Activated CD8-positive, alpha-beta T cell treated with anti-CD3 and anti-CD28 coated beads, Interleukin-2, amount 10 ng/mL, durations not matched to agents 7 days and 5 days (primary cell): Measurements from ENCODE around the gene SCLT1. TPM values are rescaled to one million over a fixed set of nuclear protein-coding genes. Genes with fewer than 3 reads are reported as not detected.
"Not testable (repeated sequence)": the region's sequence is repeated elsewhere in the genome, so short reads cannot be mapped to it uniquely, and the experiment has no call there.

ENCODE experiments used
- ATAC-seq: fragments of 150-1000 bp; cut with Tn5 transposase; one replicate; pipeline ENCODE4 v1.10.0; 2021; ENCODE audit warnings: moderate library complexity
- CTCF ChIA-PET: fragments of 350-600 bp; sonication (Branson Sonifier 250); formaldehyde crosslinking; loops from one replicate; lab custom pipeline; 2021; ENCODE audit warnings: antibody characterized with exemption; lab: Charles Lee
- POLR2A ChIA-PET: fragments of 350-600 bp; sonication (Branson Sonifier 250); formaldehyde crosslinking; loops from one replicate; lab custom pipeline; 2021; ENCODE audit warnings: antibody characterized with exemption; lab: Charles Lee
- DNase-seq: peaks from one replicate; pipeline ENCODE4 v3.0.0-alpha.2; 2020
- H3K27ac Mint-ChIP-seq: one replicate; pipeline ENCODE4 v1.8.0; 2021; ENCODE audit warnings: mild to moderate bottlenecking, mixed read lengths
- H3K27me3 Mint-ChIP-seq: one replicate; pipeline ENCODE4 v1.8.0; 2021; ENCODE audit warnings: low read depth, mixed read lengths
- H3K36me3 Mint-ChIP-seq: one replicate; pipeline ENCODE4 v1.8.0; 2021; ENCODE audit warnings: low read depth, mixed read lengths
- H3K4me1 Mint-ChIP-seq: one replicate; pipeline ENCODE4 v1.8.0; 2021; ENCODE audit warnings: low read depth, mixed read lengths
- H3K4me3 Mint-ChIP-seq: one replicate; pipeline ENCODE4 v1.8.0; 2021; ENCODE audit warnings: mild to moderate bottlenecking, mixed read lengths
- H3K9me3 Mint-ChIP-seq: one replicate; pipeline ENCODE4 v1.8.0; 2022; ENCODE audit warnings: mixed read lengths; ENCODE audit not compliant: insufficient read depth
- total RNA-seq, 2 experiments: library from RNA; stranded (reverse); gene quantifications; one replicate each; pipeline ENCODE4 v1.2.3, GENCODE V29; 2021

The SCLT1 gene
- 10 to 100 TPM; 36.0 to 37.7 TPM for total RNA-seq

DNA sequence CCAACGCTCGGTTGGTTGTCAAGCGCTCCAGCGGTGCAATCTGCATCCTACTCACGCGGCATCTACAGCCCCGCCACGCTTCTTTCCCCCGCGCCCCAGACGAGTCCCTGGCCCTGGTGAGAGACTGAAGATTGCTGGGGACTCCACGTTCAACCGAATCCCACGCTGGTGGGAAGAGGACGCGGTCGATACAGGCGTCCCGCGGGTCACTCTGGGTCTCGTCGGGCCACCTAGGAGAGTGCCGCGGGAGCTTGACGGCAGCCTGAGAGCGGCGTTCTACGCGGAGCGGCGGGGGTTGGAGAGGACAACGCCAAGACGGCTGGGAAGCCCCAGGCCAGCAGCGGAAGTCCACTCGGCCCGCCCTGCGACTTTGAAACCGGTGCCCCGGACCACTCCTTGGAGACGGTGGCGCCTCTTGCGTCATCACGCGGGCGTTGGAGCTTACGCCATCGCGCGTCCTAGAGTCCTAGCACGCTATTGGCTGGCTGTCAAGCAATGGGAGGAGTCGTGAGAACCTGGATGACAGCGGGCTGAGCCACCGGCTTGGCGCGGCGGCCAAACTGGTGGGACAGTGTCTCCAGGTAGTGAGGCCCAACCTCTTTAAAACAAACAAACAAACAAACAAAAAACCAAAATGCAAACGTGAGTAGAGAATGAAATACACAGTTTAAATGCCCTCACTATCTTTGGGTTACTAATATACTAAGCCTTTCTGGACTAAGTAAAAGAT is at the start of gene SCLT1:
Gene SCLT1 (minus strand): TSS at position 349 of the 730 bp plus-strand sequence. CDS start 436 bp downstream, outside the sequence.
- CTCF ChIA-PET = interaction anchor here (1.0 to 1.7 kb wide), 5 partner anchors 19 to 548 kb away, joined by 3 to 7 read pairs (median 3); no protein-coding TSS in a partner anchor

DNA sequence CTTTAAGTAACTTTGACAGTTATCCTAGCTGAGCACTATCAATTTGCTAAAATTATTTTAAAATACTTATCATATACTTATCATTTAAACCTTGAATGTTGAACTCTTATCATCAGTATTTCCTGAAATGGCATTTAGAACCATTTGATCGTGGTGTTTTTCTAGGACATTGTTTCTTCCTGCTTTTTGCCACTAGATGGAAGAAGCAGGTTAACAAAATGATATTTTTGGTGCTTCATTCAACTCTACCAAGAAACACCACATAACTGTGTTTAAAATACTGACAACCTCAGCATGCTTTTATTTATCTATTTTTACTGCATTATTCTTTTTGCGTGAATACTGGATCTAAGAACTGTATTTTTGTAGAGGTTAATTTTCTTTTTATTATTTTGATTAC is 47.2 kb upstream of the SCLT1 start:
- H3K27me3 Mint-ChIP-seq = peaks cover 19% of the 10 kb centered on the region
- DNase-seq = no peak
- H3K4me3 Mint-ChIP-seq = no peak overlapping the region
- ChIA-PET CTCF (no interaction called here), POLR2A (no interaction called here)
- H3K27ac Mint-ChIP-seq = no peak overlapping the region
- no peaks in the 10 kb centered on the region for H3K4me1 Mint-ChIP-seq
- no peaks in the 10 kb centered on the region for H3K36me3 Mint-ChIP-seq
- no peaks in the 10 kb centered on the region for H3K9me3 Mint-ChIP-seq
- no peak for ATAC-seq

More for the DNA sequence above, at the start of gene SCLT1:
- H3K4me1 Mint-ChIP-seq = peaks cover 45% of the 10 kb centered on the region
- peaks cover 18% of the 10 kb centered on the region for H3K36me3 Mint-ChIP-seq
- no peaks in the 10 kb centered on the region for H3K9me3 Mint-ChIP-seq
- DNase-seq = peak; percentile 98
- no peaks in the 10 kb centered on the region for H3K27me3 Mint-ChIP-seq
- peak within 1 kb of the TSS; percentile 46 for H3K27ac Mint-ChIP-seq
- POLR2A ChIA-PET = interaction anchor here (1.0 to 3.1 kb wide), 14 partner anchors 10 to 1129 kb away, joined by 3 to 47 read pairs (median 5); partner anchors contain the start of genes ABHD18, JADE1 and MFSD8
- no peak within 1 kb of the TSS for H3K4me3 Mint-ChIP-seq
- ATAC-seq = peak; percentile 95

DNA sequence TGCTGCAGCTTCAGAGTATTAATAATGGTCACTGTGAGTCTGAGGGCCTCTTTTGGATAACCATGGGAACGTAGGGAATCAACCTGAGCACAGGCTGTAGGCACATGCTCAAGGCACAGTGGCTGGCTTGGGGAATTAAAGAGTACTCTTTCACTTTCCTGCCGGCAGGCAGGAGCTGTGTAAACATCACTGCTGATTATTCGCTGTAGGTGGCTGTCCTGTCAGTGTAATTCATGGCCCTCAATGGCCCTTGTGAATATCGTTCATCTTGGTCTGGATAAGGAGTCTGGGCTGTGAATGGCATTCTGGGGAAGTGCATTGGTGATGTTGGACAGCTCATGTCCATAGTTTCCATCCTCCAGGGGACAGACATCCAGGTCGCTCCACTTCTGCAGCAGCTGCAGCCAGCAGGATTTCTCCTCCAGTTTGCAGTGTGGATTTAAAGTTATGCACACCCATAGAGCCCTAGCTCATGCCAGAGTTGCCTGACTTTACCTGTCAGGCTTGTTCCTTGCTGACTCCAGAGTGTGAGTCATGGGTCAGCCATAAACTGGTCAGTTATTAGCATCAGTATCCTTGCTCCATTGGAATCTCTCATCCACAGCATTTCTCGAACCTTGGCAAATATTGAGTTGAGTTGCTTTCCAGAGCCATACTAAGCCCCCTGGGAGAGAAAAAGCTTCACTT is 45.6 kb upstream of the SCLT1 start:
- Mint-ChIP-seq H3K36me3 (no peaks in the 10 kb centered on the region), H3K9me3 (no peaks in the 10 kb centered on the region), H3K4me3 (no peak overlapping the region), H3K4me1 (no peaks in the 10 kb centered on the region), H3K27me3 (peaks cover 14% of the 10 kb centered on the region), H3K27ac (no peak overlapping the region)
- DNase-seq (no peak), ATAC-seq (no peak)
- ChIA-PET CTCF (no interaction called here), POLR2A (no interaction called here)

DNA sequence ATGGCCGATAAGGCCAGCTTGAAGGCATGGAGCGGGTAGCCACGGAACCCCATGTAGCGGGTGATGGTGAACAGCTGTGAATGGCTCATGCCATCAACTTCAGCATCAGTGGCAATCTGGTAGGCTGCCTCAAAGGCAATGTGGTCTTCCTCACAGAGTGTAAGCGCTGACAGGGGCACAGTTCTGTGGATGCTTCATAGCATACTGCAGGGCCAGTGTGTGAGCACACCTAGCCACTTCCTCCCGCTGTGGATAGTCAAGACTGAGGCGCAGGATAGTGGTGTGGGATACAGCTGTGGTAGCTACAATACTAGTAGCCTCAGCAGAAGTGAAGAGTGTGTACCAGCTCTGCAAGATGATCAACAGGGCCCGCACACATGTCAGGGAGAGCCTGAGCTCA is 43.1 kb upstream of the SCLT1 start:
- ChIA-PET POLR2A (no interaction called here), CTCF (no interaction called here)

DNA sequence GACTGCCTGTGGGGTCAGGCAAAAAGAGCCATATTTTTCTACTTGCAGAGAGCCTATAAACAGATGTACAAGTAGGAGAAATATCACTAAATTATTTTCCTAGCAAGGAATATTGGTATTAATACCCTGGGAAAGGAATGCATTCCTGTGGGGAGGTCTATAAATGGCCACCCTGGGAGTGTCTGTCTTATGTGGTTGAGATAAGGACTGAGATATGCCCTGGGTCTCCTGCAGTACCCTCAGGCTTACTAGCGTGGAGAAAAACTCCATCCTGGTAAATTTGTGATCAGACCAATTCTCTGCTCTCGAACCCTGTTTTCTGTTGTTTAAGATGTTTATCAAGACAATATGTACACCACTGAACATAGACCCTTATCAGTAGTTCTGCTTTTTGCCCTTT is 38.0 kb upstream of the SCLT1 start:
- H3K4me3 Mint-ChIP-seq = no peak overlapping the region

More for the DNA sequence above, 43.1 kb upstream of the SCLT1 start:
- H3K27ac Mint-ChIP-seq = no peak overlapping the region
- no peaks in the 10 kb centered on the region for H3K9me3 Mint-ChIP-seq
- H3K27me3 Mint-ChIP-seq = peaks cover 4% of the 10 kb centered on the region
- no peaks in the 10 kb centered on the region for H3K36me3 Mint-ChIP-seq
- H3K4me3 Mint-ChIP-seq = no peak overlapping the region
- DNase-seq = no peak
- no peak for ATAC-seq
- H3K4me1 Mint-ChIP-seq = no peaks in the 10 kb centered on the region

DNA sequence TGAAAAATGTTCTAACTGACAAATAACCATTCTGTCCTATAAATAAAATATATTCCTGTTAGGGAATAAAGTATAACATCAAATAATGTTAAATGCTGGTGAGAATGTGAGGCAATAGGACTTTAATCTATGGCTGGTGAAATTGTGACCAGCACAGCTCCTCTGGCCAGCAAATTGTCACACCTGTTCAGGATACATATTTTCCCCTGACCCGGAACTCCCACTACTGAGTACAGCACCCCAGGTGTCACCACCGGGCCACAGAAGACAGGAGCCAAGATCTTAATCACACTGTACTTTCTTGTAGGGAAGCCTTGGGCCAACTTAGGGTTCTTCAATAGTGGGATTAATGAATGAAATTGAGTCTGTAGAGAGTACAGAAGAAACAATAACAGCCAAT is 35.8 kb upstream of the SCLT1 start:
- H3K27me3 Mint-ChIP-seq = no peaks in the 10 kb centered on the region
- no peaks in the 10 kb centered on the region for H3K4me1 Mint-ChIP-seq
- H3K36me3 Mint-ChIP-seq = no peaks in the 10 kb centered on the region
- no peak for ATAC-seq
- no peak overlapping the region for H3K27ac Mint-ChIP-seq
- CTCF ChIA-PET = no interaction called here
- POLR2A ChIA-PET = no interaction called here
- H3K4me3 Mint-ChIP-seq = no peak overlapping the region
- no peak for DNase-seq
- no peaks in the 10 kb centered on the region for H3K9me3 Mint-ChIP-seq

More for the DNA sequence above, 38.0 kb upstream of the SCLT1 start:
- Mint-ChIP-seq H3K36me3 (no peaks in the 10 kb centered on the region), H3K27me3 (no peaks in the 10 kb centered on the region), H3K4me1 (no peaks in the 10 kb centered on the region), H3K9me3 (no peaks in the 10 kb centered on the region), H3K27ac (no peak overlapping the region)
- DNase-seq (no peak), ATAC-seq (no peak)
- POLR2A ChIA-PET = no interaction called here
- CTCF ChIA-PET = no interaction called here

DNA sequence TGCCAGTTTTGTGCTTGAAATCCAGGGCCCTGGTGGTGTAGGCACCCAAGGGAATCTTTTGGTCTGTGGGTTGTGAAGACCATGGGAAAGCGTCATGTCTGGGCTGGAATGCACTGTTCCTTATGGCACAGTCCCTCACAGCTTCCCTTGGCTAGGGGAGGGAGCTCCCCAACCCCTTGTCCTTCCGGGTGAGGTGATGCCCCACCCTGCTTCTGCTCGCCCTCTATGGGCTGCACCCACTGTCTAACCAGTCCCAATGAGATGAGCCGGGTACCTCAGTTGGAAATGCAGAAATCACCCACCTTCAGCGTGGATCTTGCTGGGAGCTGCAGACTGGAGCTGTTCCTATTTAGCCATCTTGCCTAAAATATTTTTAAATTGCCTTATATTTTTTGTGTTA is 33.3 kb upstream of the SCLT1 start:
- ATAC-seq, H3K4me1 Mint-ChIP-seq, H3K9me3 Mint-ChIP-seq, H3K27ac Mint-ChIP-seq, POLR2A ChIA-PET, H3K27me3 Mint-ChIP-seq, H3K36me3 Mint-ChIP-seq, CTCF ChIA-PET, H3K4me3 Mint-ChIP-seq, DNase-seq: not testable (repeated sequence)

DNA sequence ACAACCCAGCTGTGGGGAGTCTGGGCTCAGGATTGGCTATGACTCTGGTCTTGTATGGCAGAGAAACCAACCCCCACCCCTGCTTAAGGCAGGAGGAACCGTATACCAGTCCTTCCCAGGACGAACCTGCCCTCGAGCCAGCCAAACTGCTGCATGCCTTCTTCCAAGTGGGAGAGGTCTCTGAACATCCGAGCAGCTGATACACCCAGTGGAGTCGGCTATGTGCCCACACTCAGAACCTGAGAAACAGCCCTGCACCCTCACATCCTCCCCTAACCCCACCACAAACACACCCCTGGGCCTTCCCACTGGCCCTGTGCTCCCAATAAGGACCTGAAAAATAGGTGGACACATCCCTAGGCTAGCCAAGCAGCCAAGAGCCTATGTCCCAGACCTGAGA is 24.4 kb upstream of the SCLT1 start:
- POLR2A ChIA-PET = no interaction called here
- no peaks in the 10 kb centered on the region for H3K4me1 Mint-ChIP-seq
- H3K27me3 Mint-ChIP-seq = peaks cover 2% of the 10 kb centered on the region
- H3K36me3 Mint-ChIP-seq = no peaks in the 10 kb centered on the region
- no peaks in the 10 kb centered on the region for H3K9me3 Mint-ChIP-seq
- no peak overlapping the region for H3K4me3 Mint-ChIP-seq
- no peak overlapping the region for H3K27ac Mint-ChIP-seq
- ATAC-seq (no peak), DNase-seq (no peak)
- CTCF ChIA-PET = no interaction called here

DNA sequence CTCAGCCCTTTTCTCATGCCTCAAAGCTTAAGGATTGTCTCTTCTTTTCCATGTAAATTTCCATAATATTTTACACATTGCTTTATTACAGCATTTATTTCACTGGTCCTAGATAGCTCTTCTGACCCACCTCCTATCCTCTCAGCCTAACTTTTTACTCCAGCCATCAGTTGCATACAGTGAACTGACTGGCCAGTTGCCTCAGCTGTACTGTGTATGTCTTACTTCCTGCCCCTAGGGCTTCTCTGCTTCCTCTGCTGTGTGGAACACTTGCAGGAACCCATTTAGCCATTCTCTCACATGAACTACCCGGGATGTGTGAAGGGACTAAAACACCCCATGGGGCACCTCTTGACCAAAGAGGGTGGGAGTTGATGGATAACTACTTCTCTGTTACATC is 20.6 kb upstream of the SCLT1 start:
- Mint-ChIP-seq H3K4me3 (no peak overlapping the region), H3K27me3 (peaks cover 2% of the 10 kb centered on the region), H3K9me3 (no peaks in the 10 kb centered on the region), H3K36me3 (peaks cover 14% of the 10 kb centered on the region), H3K27ac (no peak overlapping the region), H3K4me1 (no peaks in the 10 kb centered on the region)
- ChIA-PET CTCF (no interaction called here), POLR2A (no interaction called here)
- no peak for DNase-seq
- ATAC-seq = no peak

DNA sequence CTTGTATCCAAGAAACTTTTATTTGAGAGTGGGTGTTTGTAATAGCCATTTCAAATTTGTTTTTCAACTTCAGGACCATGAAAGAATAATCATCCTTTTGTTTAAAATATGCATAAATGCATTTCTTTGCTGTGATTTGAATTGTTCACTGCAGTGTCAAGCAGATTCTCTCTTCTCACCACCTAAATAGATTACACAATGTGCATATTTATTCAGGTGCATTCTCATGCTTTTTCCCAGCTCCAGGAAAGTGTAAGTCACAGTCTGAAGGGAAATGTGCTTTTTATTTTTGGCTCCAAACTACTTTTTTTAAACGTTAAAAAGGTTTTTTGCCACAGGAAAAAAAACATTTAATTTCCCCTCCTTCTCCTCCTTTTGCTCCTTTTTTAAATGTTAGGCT is 20.1 kb upstream of the SCLT1 start:
- H3K4me1 Mint-ChIP-seq = no peaks in the 10 kb centered on the region
- ATAC-seq = no peak

DNA sequence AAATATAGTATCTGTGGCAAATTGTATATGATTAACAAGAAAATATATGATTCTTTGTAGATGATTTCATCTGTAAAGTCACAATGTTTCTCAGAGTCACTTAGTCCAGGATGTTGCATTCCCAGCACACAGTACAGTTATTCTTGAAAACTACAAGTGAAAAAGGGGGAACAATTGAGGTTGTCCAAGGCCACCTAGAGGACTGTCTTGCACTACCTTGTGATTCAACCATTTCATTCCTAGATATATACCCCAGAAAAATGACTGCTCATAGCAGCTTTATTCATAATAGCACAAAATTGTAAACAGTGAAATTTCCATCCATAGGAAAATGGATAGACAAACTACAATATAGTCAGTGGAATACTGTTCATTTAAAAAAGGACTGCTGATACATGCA is 18.6 kb upstream of the SCLT1 start:
- Mint-ChIP-seq H3K9me3 (no peaks in the 10 kb centered on the region), H3K4me1 (no peaks in the 10 kb centered on the region), H3K27ac (no peak overlapping the region), H3K27me3 (no peaks in the 10 kb centered on the region), H3K36me3 (peaks cover 16% of the 10 kb centered on the region), H3K4me3 (no peak overlapping the region)
- ChIA-PET CTCF (interaction anchor here (0.7 to 1.5 kb wide), 3 partner anchors 11 to 30 kb away, joined by 3 to 4 read pairs (median 3); partner anchors contain the start of gene SCLT1), POLR2A (no interaction called here)
- ATAC-seq (no peak), DNase-seq (no peak)

More for the DNA sequence above, 20.1 kb upstream of the SCLT1 start:
- Mint-ChIP-seq H3K9me3 (no peaks in the 10 kb centered on the region), H3K27ac (no peak overlapping the region), H3K36me3 (peaks cover 14% of the 10 kb centered on the region), H3K4me3 (no peak overlapping the region), H3K27me3 (peaks cover 2% of the 10 kb centered on the region)
- CTCF ChIA-PET = no interaction called here
- POLR2A ChIA-PET = no interaction called here
- DNase-seq = no peak

DNA sequence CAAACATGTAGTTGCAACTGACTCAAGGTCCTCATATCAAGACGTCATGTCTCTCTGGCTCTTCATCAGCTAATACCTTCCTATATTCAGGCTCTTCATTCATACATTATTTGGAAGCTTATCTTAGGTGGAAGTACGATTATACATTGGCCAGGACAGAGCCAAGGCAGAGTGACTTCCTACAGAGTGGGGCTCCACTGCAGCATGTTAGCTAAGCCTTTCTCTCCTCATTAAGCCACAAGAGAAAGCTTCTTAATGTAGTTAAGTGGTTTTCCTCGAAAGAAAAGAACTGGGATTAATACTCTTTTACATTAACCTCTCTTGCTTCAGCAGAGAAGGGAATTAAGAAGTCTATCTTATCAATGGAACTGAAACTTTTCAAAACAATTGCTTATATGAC is 17.6 kb upstream of the SCLT1 start:
- Mint-ChIP-seq H3K4me1 (no peaks in the 10 kb centered on the region), H3K4me3 (no peak overlapping the region), H3K27ac (no peak overlapping the region), H3K27me3 (no peaks in the 10 kb centered on the region), H3K36me3 (peaks cover 16% of the 10 kb centered on the region), H3K9me3 (no peaks in the 10 kb centered on the region)
- DNase-seq (no peak), ATAC-seq (no peak)
- ChIA-PET CTCF (interaction anchor here (1.5 kb wide), 1 partner anchor 31 kb away, joined by 4 read pairs; no protein-coding TSS in a partner anchor), POLR2A (no interaction called here)
